GM23248 (cell line): Measurements from ENCODE around the gene GFRA3. TPM values are rescaled to one million over a fixed set of nuclear protein-coding genes. Genes with fewer than 3 reads are reported as not detected.

Source experiments
- DNase-seq: peaks from one replicate; pipeline ENCODE4 v3.0.0-alpha.2; 2015
- H2AFZ ChIP-seq: fragments of 200-600 bp; sonication (generic); 2 replicates; pipeline ENCODE4 v1.6.1; 2016; ENCODE audit warnings: antibody characterized with exemption
- H3F3A ChIP-seq: fragments of 200-600 bp; sonication (generic); 2 replicates; pipeline ENCODE4 v1.6.1; 2016; ENCODE audit warnings: mild to moderate bottlenecking, antibody characterized with exemption, mixed run types; ENCODE audit not compliant: insufficient read depth
- H3K27ac ChIP-seq: fragments of 200-600 bp; sonication (generic); 2 replicates; pipeline ENCODE4 v1.5.1; 2016; ENCODE audit warnings: mild to moderate bottlenecking
- H3K27me3 ChIP-seq: fragments of 200-600 bp; sonication (generic); replicated peaks from 2 replicates; pipeline ENCODE4 v1.6.1; 2016; ENCODE audit warnings: mild to moderate bottlenecking; ENCODE audit not compliant: insufficient read depth
- H3K36me3 ChIP-seq: fragments of 200-600 bp; sonication (generic); 2 replicates; pipeline ENCODE4 v1.6.1; 2016; ENCODE audit warnings: low read depth, mild to moderate bottlenecking
- H3K4me1 ChIP-seq: fragments of 200-600 bp; sonication (generic); 2 replicates; pipeline ENCODE4 v1.6.1; 2016; ENCODE audit warnings: mild to moderate bottlenecking; ENCODE audit not compliant: insufficient read depth
- H3K4me2 ChIP-seq: fragments of 200-600 bp; sonication (generic); one replicate; pipeline ENCODE4 v1.6.1; 2016; ENCODE audit warnings: mild to moderate bottlenecking; ENCODE audit not compliant: unreplicated experiment
- H3K4me3 ChIP-seq: fragments of 200-600 bp; sonication (generic); 2 replicates; pipeline ENCODE4 v1.5.1; 2016; ENCODE audit warnings: mild to moderate bottlenecking
- H3K79me2 ChIP-seq: fragments of 200-600 bp; sonication (generic); 2 replicates; pipeline ENCODE4 v1.6.1; 2016; ENCODE audit warnings: mild to moderate bottlenecking; ENCODE audit not compliant: insufficient read depth
- H3K9ac ChIP-seq: fragments of 200-600 bp; sonication (generic); 2 replicates; pipeline ENCODE4 v1.6.1; 2016; ENCODE audit warnings: mild to moderate bottlenecking
- H3K9me2 ChIP-seq: fragments of 200-600 bp; sonication (generic); 2 replicates; pipeline ENCODE4 v1.6.1; 2016; ENCODE audit warnings: mixed run types, mild to moderate bottlenecking, moderate library complexity; ENCODE audit not compliant: insufficient read depth
- H3K9me3 ChIP-seq: fragments of 200-600 bp; sonication (generic); one replicate; pipeline ENCODE4 v1.6.1; 2017; ENCODE audit warnings: low read depth
- H4K20me1 ChIP-seq: fragments of 200-600 bp; sonication (generic); 2 replicates; pipeline ENCODE4 v1.6.0; 2016; ENCODE audit not compliant: insufficient read depth
- EZH2 ChIP-seq: fragments of 200-600 bp; sonication (generic); IDR thresholded peaks from 2 replicates; pipeline ENCODE4 v1.6.1; 2018; ENCODE audit warnings: antibody characterized with exemption, mild to moderate bottlenecking; ENCODE audit not compliant: insufficient read depth, poor library complexity, severe bottlenecking
- EZH2phosphoT487 ChIP-seq: fragments of 200-600 bp; sonication (generic); IDR thresholded peaks from 2 replicates; pipeline ENCODE4 v1.6.1; 2018; ENCODE audit warnings: antibody characterized with exemption, moderate library complexity, mild to moderate bottlenecking, low read depth; ENCODE audit not compliant: insufficient read depth
- WGBS, 2 experiments: methylation state at CpG; one replicate each; pipeline ENCODE4 v1.1.6; 2015 to 2017; ENCODE audit warnings: low lambda C conversion rate in 2 of 2, low coverage in 1 of 2; ENCODE audit errors: missing lambda C conversion rate in 2 of 2; 5-methylcytosine and 5-hydroxymethylcytosine counted together
- in situ Hi-C: fragments of 300-500 bp; cut with MboI; formaldehyde crosslinking; loops from 2 replicates; pipeline ENCODE4 v1.15.0; 2020
- polyA plus RNA-seq: library from polyadenylated mRNA; unstranded; fragments of >200 nt; fragmentation: Nextera tagmentation; extraction: Ambion mirVana; gene quantifications from 2 replicates; pipeline ENCODE4 v1.2.1, GENCODE V29; 2016
- total RNA-seq: library from RNA; depleted of rRNA; stranded (reverse); fragments of >200 nt; shearing (Covaris generic); gene quantifications from 2 replicates; pipeline ENCODE4 v1.2.3, GENCODE V29; 2014

GFRA3 gene
- total and polyA plus RNA-seq, 2 experiments from 2014 or later, result not detected

DNA sequence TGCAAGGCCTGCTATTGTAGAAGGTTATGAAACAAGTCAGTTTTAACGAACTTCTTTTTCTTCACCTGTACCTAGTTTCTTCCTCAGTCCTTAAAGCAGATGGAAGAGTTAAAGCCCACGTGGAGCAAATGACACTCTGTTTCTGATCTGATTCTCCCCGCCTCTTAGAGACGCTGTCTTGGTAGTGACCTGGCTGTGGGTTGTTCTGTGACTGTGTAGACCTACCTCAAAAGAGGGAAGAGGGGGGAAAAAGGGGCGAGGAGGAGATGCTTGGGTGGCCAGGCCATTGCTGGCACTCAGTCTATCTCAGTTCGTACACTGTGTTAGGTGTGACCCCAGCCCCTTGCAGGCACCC is 610 bp downstream of the GFRA3 start:
- Histone ChIP-seq H3F3A (no peaks in the 10 kb centered on the region), H3K4me3 (peak overlapping the region; percentile 52), H3K79me2 (no peaks in the 10 kb centered on the region), H3K36me3 (no peaks in the 10 kb centered on the region), H3K9me2 (no peaks in the 10 kb centered on the region), H3K4me2 (peak overlapping the region; percentile 59), H3K4me1 (no peaks in the 10 kb centered on the region), H3K9me3 (no peaks in the 10 kb centered on the region), H2AFZ (peak overlapping the region; percentile 48; the same call in 1 of the 2 replicates), H3K27me3 (peaks cover 24% of the 10 kb centered on the region), H4K20me1 (no peaks in the 10 kb centered on the region), H3K9ac (no peak overlapping the region), H3K27ac (no peak overlapping the region)
- TF ChIP-seq EZH2 (no peak), EZH2phosphoT487 (no peak)
- 61 to 62% methylated on average over 6 of the region's 6 CpGs for WGBS, 2 experiments
- in situ Hi-C loops, result no loop called here
- no peak for DNase-seq

DNA sequence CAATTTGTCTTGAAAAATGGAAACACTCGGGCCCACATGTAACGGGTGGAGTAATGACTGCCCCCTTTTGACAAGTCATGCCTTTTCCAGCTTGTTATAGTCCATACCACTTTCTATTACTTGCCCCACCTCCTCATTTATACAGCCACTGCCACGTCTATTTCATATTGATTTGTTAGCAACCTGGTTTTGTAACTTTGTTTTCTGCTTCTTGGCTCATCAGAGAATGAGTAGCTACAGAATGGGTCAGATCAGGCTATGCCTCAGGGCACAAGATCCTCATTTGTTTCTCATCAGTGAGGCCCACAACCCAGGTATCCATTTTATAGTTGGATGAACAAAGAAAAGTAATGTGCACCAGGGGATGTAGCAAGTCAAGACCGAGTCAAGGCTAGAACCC is 1.7 kb downstream of the GFRA3 start:
- Histone ChIP-seq H3K9me3 (no peaks in the 10 kb centered on the region), H3K4me2 (no peak overlapping the region), H3K36me3 (no peaks in the 10 kb centered on the region), H3K4me3 (no peak overlapping the region), H4K20me1 (no peaks in the 10 kb centered on the region), H3K9me2 (no peaks in the 10 kb centered on the region), H3K27ac (no peak overlapping the region), H2AFZ (no peak overlapping the region), H3K79me2 (no peaks in the 10 kb centered on the region), H3K4me1 (no peaks in the 10 kb centered on the region), H3F3A (no peaks in the 10 kb centered on the region), H3K9ac (no peak overlapping the region), H3K27me3 (peaks cover 24% of the 10 kb centered on the region)
- in situ Hi-C loops, result no loop called here
- WGBS, 2 experiments, result 94 to 95% methylated on average over 4 of the region's 4 CpGs
- no peak for TF ChIP-seq EZH2phosphoT487
- TF ChIP-seq EZH2, result no peak
- no peak for DNase-seq

- no peak overlapping the region for H3K4me3 ChIP-seq
Observed at GRCh38 chr5:138271281-138271680, 3.1 kb downstream of the GFRA3 start.

GRCh38 chr5:138264183-138264582 is 10.2 kb downstream of the GFRA3 start:
- TF ChIP-seq EZH2, result no peak
- WGBS, 2 experiments, result 75 to 76% methylated on average over 8 of the region's 8 CpGs
- H3K4me3 ChIP-seq, result no peak overlapping the region
- H3K27me3 ChIP-seq, result peaks cover 9% of the 10 kb centered on the region; the same call in 1 of the 2 replicates
- no peaks in the 10 kb centered on the region for H3K36me3 ChIP-seq
- H4K20me1 ChIP-seq, result no peaks in the 10 kb centered on the region
- in situ Hi-C loops, result no loop called here
- H2AFZ ChIP-seq, result no peak overlapping the region
- no peaks in the 10 kb centered on the region for H3K4me1 ChIP-seq
- H3K9me2 ChIP-seq, result no peaks in the 10 kb centered on the region
- no peaks in the 10 kb centered on the region for H3K9me3 ChIP-seq
- H3K27ac ChIP-seq, result no peak overlapping the region
- no peak for DNase-seq
- H3K79me2 ChIP-seq, result no peaks in the 10 kb centered on the region
- no peak overlapping the region for H3K9ac ChIP-seq
- no peak overlapping the region for H3K4me2 ChIP-seq
- no peaks in the 10 kb centered on the region for H3F3A ChIP-seq

More at GRCh38 chr5:138271281-138271680, 3.1 kb downstream of the GFRA3 start:
- Histone ChIP-seq H2AFZ (no peak overlapping the region), H3K9me3 (no peaks in the 10 kb centered on the region), H3K27ac (no peak overlapping the region), H3K36me3 (no peaks in the 10 kb centered on the region), H4K20me1 (no peaks in the 10 kb centered on the region), H3K4me1 (no peaks in the 10 kb centered on the region), H3K9ac (no peak overlapping the region), H3K79me2 (no peaks in the 10 kb centered on the region), H3K9me2 (no peaks in the 10 kb centered on the region), H3K27me3 (peaks cover 24% of the 10 kb centered on the region), H3F3A (no peaks in the 10 kb centered on the region), H3K4me2 (no peak overlapping the region)
- DNase-seq, result no peak
- no peak for TF ChIP-seq EZH2
- no peak for TF ChIP-seq EZH2phosphoT487
- 67 to 74% methylated on average over 5 of the region's 5 CpGs for WGBS, 2 experiments
- in situ Hi-C loops, result no loop called here

- in situ Hi-C loops, result no loop called here
- Histone ChIP-seq H3K9me2 (no peaks in the 10 kb centered on the region), H4K20me1 (no peaks in the 10 kb centered on the region), H3K27me3 (peaks cover 9% of the 10 kb centered on the region; the same call in 1 of the 2 replicates), H2AFZ (no peak overlapping the region), H3K9me3 (no peaks in the 10 kb centered on the region), H3F3A (no peaks in the 10 kb centered on the region), H3K9ac (no peak overlapping the region), H3K36me3 (no peaks in the 10 kb centered on the region), H3K4me2 (no peak overlapping the region), H3K27ac (no peak overlapping the region), H3K4me3 (no peak overlapping the region), H3K4me1 (no peaks in the 10 kb centered on the region), H3K79me2 (no peaks in the 10 kb centered on the region)
- 58 to 63% methylated on average over 3 of the region's 3 CpGs for WGBS, 2 experiments
- no peak for DNase-seq
- no peak for TF ChIP-seq EZH2
- no peak for TF ChIP-seq EZH2phosphoT487
Observed at GRCh38 chr5:138263581-138263980, 10.8 kb downstream of the GFRA3 start.
